ENCODE measurements around the gene COL16A1. TPM values are rescaled to one million over a fixed set of nuclear protein-coding genes. Genes with fewer than 3 reads are reported as not detected.

Gene COL16A1
- total RNA-seq, 1 donor from 2014 or later: 0.67 TPM

GRCh38 chr1:31677401-31677800 is 26.4 kb downstream of the COL16A1 start:
- Mint-ChIP-seq H3K27ac (no peak overlapping the region), H3K27me3 (peaks cover 10% of the 10 kb centered on the region), H3K36me3 (ENCODE audit: insufficient read depth) (no peaks in the 10 kb centered on the region), H3K9me3 (ENCODE audit: low read depth) (no peaks in the 10 kb centered on the region), H3K4me3 (ENCODE audit: low read depth) (no peak overlapping the region), H3K4me1 (ENCODE audit: low read depth) (no peaks in the 10 kb centered on the region)
- DNase-seq (ENCODE audit: low spot score, unreplicated experiment): no peak
- no peak for TF ChIP-seq CTCF (IDR thresholded peaks at IDR 0.05; ENCODE audit: unreplicated experiment)

GRCh38 chr1:31675756-31676155 is 28.1 kb downstream of the COL16A1 start:
- no peak overlapping the region for H3K27ac Mint-ChIP-seq
- no peak for DNase-seq (ENCODE audit: low spot score, unreplicated experiment)
- no peaks in the 10 kb centered on the region for H3K9me3 Mint-ChIP-seq (ENCODE audit: low read depth)
- H3K36me3 Mint-ChIP-seq (ENCODE audit: insufficient read depth): no peaks in the 10 kb centered on the region
- H3K4me1 Mint-ChIP-seq (ENCODE audit: low read depth): no peaks in the 10 kb centered on the region
- no peak for TF ChIP-seq CTCF (IDR thresholded peaks at IDR 0.05; ENCODE audit: unreplicated experiment)
- H3K27me3 Mint-ChIP-seq: peaks cover 21% of the 10 kb centered on the region
- H3K4me3 Mint-ChIP-seq (ENCODE audit: low read depth): no peak overlapping the region

- peaks cover 2% of the 10 kb centered on the region for H3K4me1 Mint-ChIP-seq (ENCODE audit: low read depth)
- H3K27ac Mint-ChIP-seq: no peak overlapping the region
- no peak for TF ChIP-seq CTCF (IDR thresholded peaks at IDR 0.05; ENCODE audit: unreplicated experiment)
- H3K27me3 Mint-ChIP-seq: peaks cover 27% of the 10 kb centered on the region
- H3K9me3 Mint-ChIP-seq (ENCODE audit: low read depth): no peaks in the 10 kb centered on the region
- DNase-seq (ENCODE audit: low spot score, unreplicated experiment): no peak
- H3K36me3 Mint-ChIP-seq (ENCODE audit: insufficient read depth): no peaks in the 10 kb centered on the region
- H3K4me3 Mint-ChIP-seq (ENCODE audit: low read depth): no peak overlapping the region
Measured at GRCh38 chr1:31675161-31675560, 28.7 kb downstream of the COL16A1 start.

GRCh38 chr1:31674626-31675025 is 29.2 kb downstream of the COL16A1 start:
- Mint-ChIP-seq H3K4me1 (ENCODE audit: low read depth) (peaks cover 7% of the 10 kb centered on the region), H3K36me3 (ENCODE audit: insufficient read depth) (no peaks in the 10 kb centered on the region), H3K4me3 (ENCODE audit: low read depth) (no peak overlapping the region), H3K27ac (no peak overlapping the region), H3K27me3 (peaks cover 31% of the 10 kb centered on the region), H3K9me3 (ENCODE audit: low read depth) (no peaks in the 10 kb centered on the region)
- TF ChIP-seq CTCF (IDR thresholded peaks at IDR 0.05; ENCODE audit: unreplicated experiment): no peak
- DNase-seq (ENCODE audit: low spot score, unreplicated experiment): no peak

- peaks cover 10% of the 10 kb centered on the region for H3K4me1 Mint-ChIP-seq (ENCODE audit: low read depth)
- peaks cover 33% of the 10 kb centered on the region for H3K27me3 Mint-ChIP-seq
- H3K27ac Mint-ChIP-seq: no peak overlapping the region
- H3K36me3 Mint-ChIP-seq (ENCODE audit: insufficient read depth): no peaks in the 10 kb centered on the region
- no peaks in the 10 kb centered on the region for H3K9me3 Mint-ChIP-seq (ENCODE audit: low read depth)
- H3K4me3 Mint-ChIP-seq (ENCODE audit: low read depth): no peak overlapping the region
- no peak for DNase-seq (ENCODE audit: low spot score, unreplicated experiment)
- TF ChIP-seq CTCF (IDR thresholded peaks at IDR 0.05; ENCODE audit: unreplicated experiment): no peak
Measured at GRCh38 chr1:31673433-31673832, 30.4 kb downstream of the COL16A1 start.
